K562 (cell line): ENCODE results near the gene AKT1. TPM values are rescaled to one million over a fixed set of nuclear protein-coding genes. Genes with fewer than 3 reads are reported as not detected.

Experiments
- CHD2 ChIP-seq: IDR thresholded peaks from 2 replicates; pipeline ENCODE4 v1.6.1; 2011; ENCODE audit warnings: low read depth, low read length
- DACH1 ChIP-seq: fragments of 450-650 bp; IDR thresholded peaks from 2 replicates; pipeline ENCODE4 v1.6.1; 2018; ENCODE audit not compliant: partially characterized antibody
- DDX20 ChIP-seq: fragments of 450-650 bp; IDR thresholded peaks from 2 replicates; pipeline ENCODE4 v1.6.1; 2016; ENCODE audit warnings: missing genetic modification characterization, low read depth, mild to moderate bottlenecking, missing compliant biosample characterization, moderate library complexity
- GABPB1 ChIP-seq: sonication (generic); formaldehyde crosslinking; IDR thresholded peaks from 2 replicates; pipeline ENCODE4 v1.8.0; 2022; ENCODE audit warnings: mild to moderate bottlenecking, missing genetic modification reagents
- HMG20A ChIP-seq: fragments of 450-650 bp; formaldehyde crosslinking; conservative IDR thresholded peaks from 2 replicates; pipeline ENCODE4 v1.4.0; 2020; ENCODE audit warnings: mild to moderate bottlenecking, mixed read lengths
- HNRNPL ChIP-seq: fragments of 200-400 bp; formaldehyde crosslinking; IDR thresholded peaks from 2 replicates; pipeline ENCODE4 v1.6.1; 2017; ENCODE audit warnings: low read depth, mild to moderate bottlenecking, low read length
- HNRNPLL ChIP-seq: fragments of 200-400 bp; formaldehyde crosslinking; IDR thresholded peaks from 2 replicates; pipeline ENCODE4 v1.6.1; 2017; ENCODE audit warnings: low read length, low read depth, mild to moderate bottlenecking; ENCODE audit not compliant: poor library complexity, severe bottlenecking
- JUND ChIP-seq, 2 experiments: IDR thresholded peaks; 2 replicates in 1 of 2; 3 replicates in 1 of 2; pipeline ENCODE4 v1.6.1; 2011; ENCODE audit warnings: borderline replicate concordance in 2 of 2, low read depth in 2 of 2, low read length in 2 of 2, improper control_type of control experiment in 1 of 2, missing biosample characterization in 1 of 2, missing genetic modification characterization in 1 of 2, missing genetic modification reagents in 1 of 2
- KLF6 ChIP-seq: fragments of 250-450 bp; sonication (Bioruptor Pico); IDR thresholded peaks from 2 replicates; pipeline ENCODE4 v1.4.0; 2020; ENCODE audit warnings: mild to moderate bottlenecking, moderate library complexity, borderline replicate concordance
- NUFIP1 ChIP-seq: fragments of 450-650 bp; IDR thresholded peaks from 2 replicates; pipeline ENCODE4 v1.6.1; 2018; ENCODE audit not compliant: partially characterized antibody
- POLR2B ChIP-seq: fragments of 450-650 bp; IDR thresholded peaks from 2 replicates; pipeline ENCODE4 v1.6.1; 2018; ENCODE audit warnings: low read depth; ENCODE audit not compliant: partially characterized antibody
- PRPF4 ChIP-seq: fragments of 200-400 bp; formaldehyde crosslinking; IDR thresholded peaks from one replicate; pipeline ENCODE4 v1.6.1; 2017; ENCODE audit warnings: low read length, low read depth, mild to moderate bottlenecking; ENCODE audit not compliant: insufficient read depth, poor library complexity, severe bottlenecking
- RBFOX2 ChIP-seq: fragments of 200-400 bp; formaldehyde crosslinking; IDR thresholded peaks from 2 replicates; pipeline ENCODE4 v1.6.1; 2017; ENCODE audit warnings: low read depth, mild to moderate bottlenecking, low read length, moderate library complexity
- RBM22 ChIP-seq: fragments of 200-400 bp; formaldehyde crosslinking; IDR thresholded peaks from 2 replicates; pipeline ENCODE4 v1.6.1; 2018; ENCODE audit warnings: low read length, low read depth; ENCODE audit not compliant: poor library complexity, severe bottlenecking
- RNF2 ChIP-seq: sonication (generic); IDR thresholded peaks from 2 replicates; pipeline ENCODE4 v1.6.1; 2016
- SMAD1 ChIP-seq: fragments of 150-350 bp; IDR thresholded peaks from 2 replicates; pipeline ENCODE4 v1.6.1; 2014; ENCODE audit warnings: low read length, low read depth; ENCODE audit not compliant: partially characterized antibody
- SMC3 ChIP-seq: conservative IDR thresholded peaks from 2 replicates; pipeline ENCODE4 v1.6.1; 2011; ENCODE audit warnings: low read depth, low read length, improper control_type of control experiment; ENCODE audit not compliant: insufficient read depth
- TGIF2 ChIP-seq: sonication (generic); formaldehyde crosslinking; IDR thresholded peaks from 2 replicates; pipeline ENCODE4 v1.8.1; 2022; ENCODE audit warnings: mild to moderate bottlenecking, missing genetic modification reagents, moderate library complexity
- U2AF1 ChIP-seq: fragments of 200-400 bp; formaldehyde crosslinking; optimal IDR thresholded peaks from 2 replicates; pipeline ENCODE3; 2017; ENCODE audit warnings: mild to moderate bottlenecking, low read depth, low read length, moderate library complexity
- ZBTB7A ChIP-seq: IDR thresholded peaks from 2 replicates; pipeline ENCODE4 v1.6.1; 2011; ENCODE audit warnings: low read depth, mild to moderate bottlenecking, low read length, moderate library complexity, borderline replicate concordance; ENCODE audit not compliant: control insufficient read depth
- ZNF124 ChIP-seq: sonication (generic); formaldehyde crosslinking; IDR thresholded peaks from 2 replicates; pipeline ENCODE4 v1.8.1; 2022; ENCODE audit warnings: missing genetic modification reagents
- ZNF311 ChIP-seq: fragments of 250-450 bp; sonication (Bioruptor Pico); IDR thresholded peaks from 2 replicates; pipeline ENCODE4 v1.4.0; 2020; ENCODE audit warnings: mild to moderate bottlenecking, moderate library complexity
- ZNF384 ChIP-seq: IDR thresholded peaks from 2 replicates; pipeline ENCODE4 v1.6.1; 2012; ENCODE audit warnings: low read depth, low read length, improper control_type of control experiment
- ZNF583 ChIP-seq: fragments of 250-450 bp; sonication (Bioruptor Pico); IDR thresholded peaks from 2 replicates; pipeline ENCODE4 v1.4.0; 2020
- ZNF764 ChIP-seq: fragments of 250-450 bp; sonication (Bioruptor Pico); IDR thresholded peaks from 2 replicates; pipeline ENCODE4 v1.4.0; 2020; ENCODE audit warnings: low read depth, mild to moderate bottlenecking, moderate library complexity
- polyA plus RNA-seq, 8 experiments: library from polyadenylated mRNA; depleted of rRNA in 4 of 8; stranded (reverse) in 5 of 8; unstranded in 3 of 8; fragments of >200 nt; fragmentation: Nextera tagmentation in 2 of 8; fragmentation: Illumina TruSeq in 1 of 8; extraction: Ambion mirVana in 2 of 8; extraction: Trizol in 1 of 8; gene quantifications; 2 replicates each; pipeline versions ENCODE4 v1.2.1 to v1.2.3, GENCODE V29; 2011 to 2014; ENCODE audit warnings: inconsistent platforms in 1 of 8, missing spikeins in 1 of 8
- total RNA-seq, 7 experiments: library from RNA; depleted of rRNA in 6 of 7; stranded (reverse); fragments of >200 nt in 6 of 7; fragmentation: Illumina TruSeq in 2 of 7; extraction: Trizol in 2 of 7; gene quantifications; 2 replicates each; pipeline versions ENCODE4 v1.2.1 to v1.2.3, GENCODE V29; 2011 to 2021; ENCODE audit warnings: low replicate concordance in 1 of 7
- TF ChIP-seq, protein P1 (sequence below): fragments of 450-650 bp; formaldehyde crosslinking; IDR thresholded peaks from 2 replicates; pipeline ENCODE4 v1.4.0; 2022; ENCODE audit warnings: missing genetic modification characterization
- TF ChIP-seq, protein P2 (sequence below), 2 experiments: IDR thresholded peaks; 2 replicates each; pipeline ENCODE4 v1.6.1; 2011; ENCODE audit warnings: borderline replicate concordance in 1 of 2, control low read depth in 1 of 2, low read depth in 1 of 2, low read length in 1 of 2, mild to moderate bottlenecking in 1 of 2, mixed read lengths in 1 of 2, moderate library complexity in 1 of 2; ENCODE audit not compliant: insufficient read depth in 1 of 2, insufficient read length in 1 of 2, poor library complexity in 1 of 2, severe bottlenecking in 1 of 2; ENCODE audit errors: extremely low read depth in 1 of 2

AKT1 gene
- total and polyA plus RNA-seq, 9 of the 15 experiments (the other 6 are each of a cell fraction or from before 2014, with no cell fraction given): 0.49 to 132 (median 75.1) TPM

DNA sequence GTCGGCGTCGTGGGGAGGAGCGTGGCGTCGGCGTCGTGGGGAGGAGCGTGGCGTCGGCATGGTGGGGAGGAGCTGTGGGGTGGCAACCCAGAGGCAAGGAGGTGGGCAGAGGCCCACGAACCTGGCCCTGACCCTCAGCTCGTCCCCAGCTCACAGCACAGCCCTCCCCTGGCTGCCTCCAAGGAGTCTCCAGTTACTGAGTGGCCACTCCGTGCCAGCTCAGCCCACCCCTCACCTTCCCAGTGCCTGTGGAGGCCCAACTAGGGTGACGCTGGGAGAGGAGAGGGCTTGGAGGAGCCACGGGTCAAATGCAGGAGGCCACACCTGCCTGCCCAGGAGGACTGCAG, 65.7 kb downstream of the AKT1 start (continued):
- no peak for TF ChIP-seq U2AF1
- TF ChIP-seq ZNF124 (CRISPR knock-in tag): no peak
- no peak for TF ChIP-seq TGIF2 (CRISPR knock-in tag)
- no peak for TF ChIP-seq ZNF311 (CRISPR knock-in tag)
- TF ChIP-seq, protein P1, sequence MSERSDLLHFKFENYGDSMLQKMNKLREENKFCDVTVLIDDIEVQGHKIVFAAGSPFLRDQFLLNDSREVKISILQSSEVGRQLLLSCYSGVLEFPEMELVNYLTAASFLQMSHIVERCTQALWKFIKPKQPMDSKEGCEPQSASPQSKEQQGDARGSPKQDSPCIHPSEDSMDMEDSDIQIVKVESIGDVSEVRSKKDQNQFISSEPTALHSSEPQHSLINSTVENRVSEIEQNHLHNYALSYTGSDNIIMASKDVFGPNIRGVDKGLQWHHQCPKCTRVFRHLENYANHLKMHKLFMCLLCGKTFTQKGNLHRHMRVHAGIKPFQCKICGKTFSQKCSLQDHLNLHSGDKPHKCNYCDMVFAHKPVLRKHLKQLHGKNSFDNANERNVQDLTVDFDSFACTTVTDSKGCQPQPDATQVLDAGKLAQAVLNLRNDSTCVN: no peak
- TF ChIP-seq ZNF583 (CRISPR knock-in tag): no peak
- TF ChIP-seq SMC3: no peak
- TF ChIP-seq RBM22: no peak
- peak; percentile 63 for TF ChIP-seq RBFOX2
- no peak for TF ChIP-seq SMAD1
- TF ChIP-seq KLF6 (CRISPR knock-in tag): no peak
- no peak for TF ChIP-seq DDX20 (tag)
- TF ChIP-seq HNRNPL: peak; percentile 64; the same call in 1 of the 2 replicates
- 0 out of 2 replicates have a peak, but pooled peaks have one; percentile 28 for TF ChIP-seq GABPB1 (CRISPR knock-in tag)
- TF ChIP-seq ZNF384: no peak
- TF ChIP-seq RNF2: no peak
- TF ChIP-seq HMG20A (CRISPR knock-in tag): no peak
- no peak for TF ChIP-seq JUND (IDR thresholded peaks at IDR 0.05; ENCODE audit: borderline replicate concordance, low read depth, low read length)
- no peak for TF ChIP-seq JUND (tag; IDR thresholded peaks at IDR 0.05; ENCODE audit: borderline replicate concordance, low read depth, low read length)
- peak; percentile 20 for TF ChIP-seq HNRNPLL
- TF ChIP-seq NUFIP1: no peak
- no peak for TF ChIP-seq PRPF4
- no peak for TF ChIP-seq DACH1
- no peak for TF ChIP-seq ZNF764
- TF ChIP-seq POLR2B: peak; percentile 28
- TF ChIP-seq, protein P2, sequence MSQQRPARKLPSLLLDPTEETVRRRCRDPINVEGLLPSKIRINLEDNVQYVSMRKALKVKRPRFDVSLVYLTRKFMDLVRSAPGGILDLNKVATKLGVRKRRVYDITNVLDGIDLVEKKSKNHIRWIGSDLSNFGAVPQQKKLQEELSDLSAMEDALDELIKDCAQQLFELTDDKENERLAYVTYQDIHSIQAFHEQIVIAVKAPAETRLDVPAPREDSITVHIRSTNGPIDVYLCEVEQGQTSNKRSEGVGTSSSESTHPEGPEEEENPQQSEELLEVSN (IDR thresholded peaks at IDR 0.05; ENCODE audit: borderline replicate concordance in 1 of 2, extremely low read depth in 1 of 2, insufficient read depth in 1 of 2, insufficient read length in 1 of 2, low read depth in 1 of 2, low read length in 1 of 2, poor library complexity in 1 of 2, severe bottlenecking in 1 of 2): peak; percentile 11 to 33
- TF ChIP-seq CHD2: no peak
- peak; percentile 54; the same call in 1 of the 2 replicates for TF ChIP-seq ZBTB7A
